Left hindlimb (tissue), 1 donor: ENCODE data around the gene GRIN3B.

Experiments
- DNase-seq: peaks from one replicate; pipeline ENCODE4 v3.0.0-alpha.2; 2018

GRIN3B gene

DNA sequence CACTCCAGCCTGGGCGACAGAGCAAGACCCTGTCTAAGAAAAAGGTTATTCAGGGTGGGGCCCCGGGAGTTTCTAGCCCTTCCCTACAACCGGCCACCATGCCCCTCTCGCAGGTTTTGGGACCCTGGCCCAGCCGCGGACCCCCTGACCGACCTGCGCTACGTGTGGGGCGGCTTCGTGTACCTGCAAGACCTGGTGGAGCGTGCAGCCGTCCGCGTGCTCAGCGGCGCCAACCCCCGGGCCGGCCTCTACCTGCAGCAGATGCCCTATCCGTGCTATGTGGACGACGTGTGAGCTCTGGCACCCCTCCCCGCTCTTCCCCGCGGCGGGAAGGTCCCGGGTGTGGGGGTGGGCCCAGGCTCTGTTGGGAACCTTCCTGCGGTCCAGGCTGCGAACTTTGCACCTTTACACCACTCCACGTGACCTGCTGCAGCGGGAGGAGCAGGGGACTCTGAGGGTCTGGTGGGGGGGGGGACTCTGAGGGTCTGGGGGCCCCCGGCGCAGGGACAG is 46.0 kb downstream of the GRIN3B start:
- no peak for DNase-seq

DNA sequence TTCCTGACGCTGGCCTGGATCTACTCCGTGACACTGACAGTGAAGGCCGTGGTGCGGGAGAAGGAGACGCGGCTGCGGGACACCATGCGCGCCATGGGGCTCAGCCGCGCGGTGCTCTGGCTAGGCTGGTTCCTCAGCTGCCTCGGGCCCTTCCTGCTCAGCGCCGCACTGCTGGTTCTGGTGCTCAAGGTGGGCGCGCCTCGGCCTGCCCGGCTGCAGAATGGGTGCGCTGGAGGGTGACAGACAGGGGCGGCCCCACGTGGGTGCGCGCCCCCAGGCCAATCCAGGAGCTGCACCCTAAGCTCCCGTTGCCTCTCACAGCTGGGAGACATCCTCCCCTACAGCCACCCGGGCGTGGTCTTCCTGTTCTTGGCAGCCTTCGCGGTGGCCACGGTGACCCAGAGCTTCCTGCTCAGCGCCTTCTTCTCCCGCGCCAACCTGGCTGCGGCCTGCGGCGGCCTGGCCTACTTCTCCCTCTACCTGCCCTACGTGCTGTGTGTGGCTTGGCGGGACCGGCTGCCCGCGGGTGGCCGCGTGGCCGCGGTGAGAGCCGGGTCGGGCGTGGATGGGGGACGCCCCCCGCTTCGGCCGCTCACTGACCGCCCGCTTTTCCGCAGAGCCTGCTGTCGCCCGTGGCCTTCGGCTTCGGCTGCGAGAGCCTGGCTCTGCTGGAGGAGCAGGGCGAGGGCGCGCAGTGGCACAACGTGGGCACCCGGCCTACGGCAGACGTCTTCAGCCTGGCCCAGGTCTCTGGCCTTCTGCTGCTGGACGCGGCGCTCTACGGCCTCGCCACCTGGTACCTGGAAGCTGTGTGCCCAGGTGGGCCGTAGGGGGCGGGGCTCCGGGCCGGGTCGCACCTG is 46.8 kb downstream of the GRIN3B start:
- no peak for DNase-seq

DNA sequence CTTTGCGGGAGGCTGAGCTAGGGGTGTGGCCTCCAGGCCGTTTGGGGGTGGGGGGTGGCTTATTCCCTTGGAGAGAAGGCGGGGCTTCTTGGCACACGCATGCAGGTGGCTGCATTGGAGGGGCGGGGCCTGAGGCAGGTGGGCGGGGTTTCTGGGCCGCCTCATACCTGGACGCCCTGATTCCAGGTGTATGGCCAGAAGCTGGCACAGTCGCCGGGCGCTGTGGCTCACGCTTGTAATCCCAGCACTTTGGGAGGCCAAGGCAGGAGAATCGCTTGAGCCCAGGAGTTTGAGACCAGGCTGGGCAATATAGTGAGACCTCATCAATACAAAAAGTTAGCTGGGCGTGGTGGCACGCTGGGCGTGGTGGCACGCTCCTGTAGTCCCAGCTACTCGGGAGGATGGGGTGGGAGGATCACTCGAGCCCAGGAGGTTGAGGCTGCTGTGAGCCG is 47.5 kb downstream of the GRIN3B start:
- no peak for DNase-seq

DNA sequence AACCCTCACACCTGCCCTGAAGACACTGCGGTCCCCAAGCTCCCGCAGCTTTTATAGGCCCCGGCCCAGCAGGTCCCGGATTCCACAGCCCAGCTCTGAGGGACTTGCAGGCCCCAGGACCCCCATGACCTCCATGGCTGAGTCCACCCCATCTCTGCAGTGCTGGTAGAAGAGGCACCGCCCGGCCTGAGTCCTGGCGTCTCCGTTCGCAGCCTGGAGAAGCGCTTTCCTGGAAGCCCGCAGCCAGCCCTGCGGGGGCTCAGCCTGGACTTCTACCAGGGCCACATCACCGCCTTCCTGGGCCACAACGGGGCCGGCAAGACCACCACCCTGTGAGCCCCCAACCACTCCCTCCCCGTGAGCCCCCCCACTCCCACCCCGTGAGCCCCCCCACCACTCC is 48.9 kb downstream of the GRIN3B start:
- no peak for DNase-seq

DNA sequence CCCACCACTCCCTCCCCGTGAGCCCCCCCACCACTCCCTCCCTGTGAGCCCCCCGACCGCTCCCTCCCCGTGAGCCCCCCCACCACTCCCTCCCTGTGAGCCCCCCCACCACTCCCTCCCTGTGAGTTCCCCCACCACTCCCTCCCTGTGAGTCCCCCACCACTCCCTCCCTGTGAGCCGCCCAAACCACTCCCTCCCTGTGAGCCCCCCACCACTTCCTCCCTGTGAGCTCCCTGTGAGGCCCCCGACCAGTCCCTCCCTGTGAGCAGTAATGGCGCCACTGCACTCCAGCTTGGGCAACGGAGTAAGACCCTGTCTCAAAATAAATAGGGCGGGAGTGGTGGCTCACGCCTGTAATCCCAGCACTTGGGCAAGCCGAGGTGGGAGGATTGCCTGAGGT is 49.6 kb downstream of the GRIN3B start:
- no peak for DNase-seq

DNA sequence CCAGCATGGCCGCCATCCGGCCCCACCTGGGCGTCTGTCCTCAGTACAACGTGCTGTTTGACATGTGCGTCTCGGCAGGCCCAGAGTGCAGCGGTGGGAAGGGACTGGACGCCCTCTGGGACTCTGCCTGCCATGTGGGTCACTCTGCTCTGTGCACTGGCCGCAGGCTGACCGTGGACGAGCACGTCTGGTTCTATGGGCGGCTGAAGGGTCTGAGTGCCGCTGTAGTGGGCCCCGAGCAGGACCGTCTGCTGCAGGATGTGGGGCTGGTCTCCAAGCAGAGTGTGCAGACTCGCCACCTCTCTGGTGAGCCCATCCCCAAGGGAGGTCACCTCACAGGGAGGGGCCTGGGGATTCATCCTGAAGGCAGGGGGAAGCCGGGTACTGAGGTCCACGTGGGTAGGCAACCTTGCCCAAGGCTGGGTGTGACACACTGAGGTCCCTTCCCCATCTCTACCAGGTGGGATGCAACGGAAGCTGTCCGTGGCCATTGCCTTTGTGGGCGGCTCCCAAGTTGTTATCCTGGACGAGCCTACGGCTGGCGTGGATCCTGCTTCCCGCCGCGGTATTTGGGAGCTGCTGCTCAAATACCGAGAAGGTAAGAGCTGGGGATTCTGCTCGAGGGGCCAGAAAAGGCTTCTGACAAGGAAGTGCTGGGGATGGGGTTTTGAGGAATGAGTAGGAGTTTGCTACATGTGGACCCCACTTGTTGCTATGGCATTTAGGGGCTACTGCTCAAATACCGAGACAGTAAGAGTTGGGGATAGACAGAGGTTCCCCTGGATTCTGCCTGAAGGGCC is 51.0 kb downstream of the GRIN3B start:
- no peak for DNase-seq

DNA sequence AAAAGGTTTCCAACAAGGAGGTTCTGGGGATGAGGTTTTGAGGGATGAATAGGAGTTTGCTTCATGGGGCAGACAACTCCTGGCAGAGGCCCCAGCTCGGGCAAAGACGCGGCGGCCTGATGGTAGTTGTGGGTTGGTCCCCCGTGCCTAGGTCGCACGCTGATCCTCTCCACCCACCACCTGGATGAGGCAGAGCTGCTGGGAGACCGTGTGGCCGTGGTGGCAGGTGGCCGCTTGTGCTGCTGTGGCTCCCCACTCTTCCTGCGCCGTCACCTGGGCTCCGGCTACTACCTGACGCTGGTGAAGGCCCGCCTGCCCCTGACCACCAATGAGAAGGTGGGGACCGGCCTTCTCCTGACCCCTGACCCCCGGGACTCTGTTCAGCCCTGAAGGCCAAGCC is 51.6 kb downstream of the GRIN3B start:
- DNase-seq, result no peak

DNA sequence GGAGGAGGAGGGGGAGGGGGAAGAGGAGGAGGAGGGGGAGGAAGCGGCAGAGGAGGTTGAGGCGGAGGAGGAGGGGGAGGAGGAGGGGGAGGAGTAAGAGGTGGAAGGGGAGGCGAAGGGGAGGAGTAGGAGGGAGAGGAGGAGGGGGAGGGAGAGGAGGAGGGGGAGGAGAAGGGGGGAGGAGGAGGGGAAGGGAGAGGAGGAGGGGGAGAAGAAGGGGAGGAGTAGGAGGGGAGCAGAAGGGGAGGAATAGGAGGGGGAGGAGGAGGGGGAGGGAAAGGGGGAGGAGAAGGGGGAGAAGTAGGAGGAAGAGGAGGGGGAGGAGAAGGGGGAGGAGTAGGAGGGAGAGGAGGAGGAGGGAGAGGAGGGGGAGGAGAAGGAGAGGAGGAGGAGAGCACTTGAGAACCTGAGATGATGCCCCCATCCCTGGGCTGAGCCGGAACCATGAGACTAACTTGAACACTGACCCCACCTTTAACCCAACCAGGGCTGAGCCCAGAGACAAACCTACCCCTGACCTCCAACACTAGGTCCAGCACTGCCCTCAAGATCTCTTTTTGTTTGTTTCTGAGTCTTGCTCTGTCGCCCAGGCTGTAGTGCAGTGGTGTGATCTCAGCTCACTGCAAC is 52.2 kb downstream of the GRIN3B start:
- no peak for DNase-seq

DNA sequence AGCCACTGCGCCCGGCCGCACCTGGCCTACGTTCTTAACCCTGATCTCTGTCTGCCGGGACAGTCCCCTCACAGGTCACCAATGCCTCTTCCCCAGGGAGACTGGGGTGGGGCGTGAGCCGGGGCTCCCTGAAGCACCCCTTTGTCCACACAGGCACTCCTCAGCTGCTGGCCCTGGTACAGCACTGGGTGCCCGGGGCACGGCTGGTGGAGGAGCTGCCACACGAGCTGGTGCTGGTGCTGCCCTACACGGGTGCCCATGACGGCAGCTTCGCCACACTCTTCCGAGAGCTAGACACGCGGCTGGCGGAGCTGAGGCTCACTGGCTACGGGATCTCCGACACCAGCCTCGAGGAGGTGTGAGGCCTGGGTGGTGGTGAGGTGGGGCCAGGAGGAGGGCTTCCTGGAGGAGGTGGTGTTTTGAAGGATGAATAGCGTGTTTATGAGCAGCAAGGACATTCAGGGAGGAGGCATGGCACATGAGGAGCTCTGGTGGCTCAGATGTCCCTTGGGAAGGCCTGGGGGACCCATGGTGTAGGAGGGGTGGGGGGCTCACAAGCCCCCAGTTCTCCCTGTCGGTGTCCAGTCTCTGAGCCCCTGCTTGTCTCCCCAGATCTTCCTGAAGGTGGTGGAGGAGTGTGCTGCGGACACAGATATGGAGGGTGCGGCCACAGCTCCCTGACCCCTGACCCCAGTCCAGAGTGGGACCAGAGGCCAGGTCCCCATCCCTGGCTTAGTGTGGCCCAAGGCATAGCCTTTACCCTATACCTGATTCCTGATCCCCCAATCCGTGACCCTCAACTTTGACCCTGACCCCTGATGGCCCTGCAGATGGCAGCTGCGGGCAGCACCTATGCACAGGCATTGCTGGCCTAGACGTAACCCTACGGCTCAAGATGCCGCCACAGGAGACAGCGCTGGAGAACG is 53.2 kb downstream of the GRIN3B start:
- DNase-seq, result no peak

DNA sequence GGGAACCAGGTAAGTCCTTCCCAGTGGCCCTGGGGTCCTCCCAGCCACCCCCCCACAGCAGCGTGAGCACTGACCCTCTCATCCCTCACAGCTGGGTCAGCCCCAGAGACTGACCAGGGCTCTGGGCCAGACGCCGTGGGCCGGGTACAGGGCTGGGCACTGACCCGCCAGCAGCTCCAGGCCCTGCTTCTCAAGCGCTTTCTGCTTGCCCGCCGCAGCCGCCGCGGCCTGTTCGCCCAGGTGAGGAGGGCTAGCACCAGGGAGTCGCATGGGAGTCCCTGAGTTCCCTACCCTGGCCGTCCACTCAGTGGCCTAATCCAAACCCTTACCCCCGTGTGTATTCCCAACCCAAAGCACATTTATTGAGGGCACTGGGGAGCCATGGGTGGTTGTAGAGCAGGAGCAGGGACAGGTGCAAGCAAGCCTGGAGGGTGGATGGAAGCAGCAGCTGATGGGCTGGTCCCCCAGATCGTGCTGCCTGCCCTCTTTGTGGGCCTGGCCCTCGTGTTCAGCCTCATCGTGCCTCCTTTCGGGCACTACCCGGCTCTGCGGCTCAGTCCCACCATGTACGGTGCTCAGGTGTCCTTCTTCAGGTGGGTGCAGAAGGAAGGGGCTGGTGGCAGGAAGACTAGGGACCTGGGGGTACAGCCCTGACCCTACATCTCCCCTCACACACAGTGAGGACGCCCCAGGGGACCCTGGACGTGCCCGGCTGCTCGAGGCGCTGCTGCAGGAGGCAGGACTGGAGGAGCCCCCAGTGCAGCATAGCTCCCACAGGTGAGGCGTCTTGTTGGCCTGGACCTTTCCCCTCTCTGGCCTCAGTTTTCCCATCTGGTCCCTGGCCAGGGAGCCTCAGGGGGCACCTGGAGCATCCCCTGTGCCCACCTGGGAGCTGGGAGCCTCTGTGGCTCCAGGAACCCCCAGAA is 54.1 kb downstream of the GRIN3B start:
- DNase-seq, result no peak

DNA sequence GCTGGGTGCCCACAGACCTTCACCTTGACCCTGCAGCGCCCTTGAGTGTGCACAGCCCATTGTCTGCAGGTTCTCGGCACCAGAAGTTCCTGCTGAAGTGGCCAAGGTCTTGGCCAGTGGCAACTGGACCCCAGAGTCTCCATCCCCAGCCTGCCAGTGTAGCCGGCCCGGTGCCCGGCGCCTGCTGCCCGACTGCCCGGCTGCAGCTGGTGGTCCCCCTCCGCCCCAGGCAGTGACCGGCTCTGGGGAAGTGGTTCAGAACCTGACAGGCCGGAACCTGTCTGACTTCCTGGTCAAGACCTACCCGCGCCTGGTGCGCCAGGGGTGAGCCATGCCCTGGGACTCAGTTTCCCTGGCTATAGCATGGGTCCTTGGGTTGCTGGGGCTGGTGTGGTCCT is 54.8 kb downstream of the GRIN3B start:
- DNase-seq, result no peak

DNA sequence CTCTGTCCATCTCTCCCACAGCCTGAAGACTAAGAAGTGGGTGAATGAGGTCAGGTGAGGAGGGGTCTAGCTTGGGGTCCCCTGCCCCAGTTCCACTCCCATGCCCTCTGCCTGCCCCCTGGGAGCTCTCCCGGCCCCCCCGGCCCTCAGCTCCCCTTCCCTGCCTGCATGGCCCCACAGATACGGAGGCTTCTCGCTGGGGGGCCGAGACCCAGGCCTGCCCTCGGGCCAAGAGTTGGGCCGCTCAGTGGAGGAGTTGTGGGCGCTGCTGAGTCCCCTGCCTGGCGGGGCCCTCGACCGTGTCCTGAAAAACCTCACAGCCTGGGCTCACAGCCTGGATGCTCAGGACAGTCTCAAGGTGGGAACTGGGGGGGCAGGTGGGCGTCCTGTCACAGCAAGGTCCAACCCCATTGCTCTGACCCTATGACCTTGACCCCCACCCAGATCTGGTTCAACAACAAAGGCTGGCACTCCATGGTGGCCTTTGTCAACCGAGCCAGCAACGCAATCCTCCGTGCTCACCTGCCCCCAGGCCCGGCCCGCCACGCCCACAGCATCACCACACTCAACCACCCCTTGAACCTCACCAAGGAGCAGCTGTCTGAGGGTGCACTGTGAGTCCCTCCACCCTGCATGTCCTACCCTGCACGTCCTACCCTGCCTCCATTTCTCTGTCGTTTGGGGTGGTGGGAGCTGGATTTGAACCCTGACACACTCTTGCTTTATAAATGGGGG is 55.8 kb downstream of the GRIN3B start:
- no peak for DNase-seq

DNA sequence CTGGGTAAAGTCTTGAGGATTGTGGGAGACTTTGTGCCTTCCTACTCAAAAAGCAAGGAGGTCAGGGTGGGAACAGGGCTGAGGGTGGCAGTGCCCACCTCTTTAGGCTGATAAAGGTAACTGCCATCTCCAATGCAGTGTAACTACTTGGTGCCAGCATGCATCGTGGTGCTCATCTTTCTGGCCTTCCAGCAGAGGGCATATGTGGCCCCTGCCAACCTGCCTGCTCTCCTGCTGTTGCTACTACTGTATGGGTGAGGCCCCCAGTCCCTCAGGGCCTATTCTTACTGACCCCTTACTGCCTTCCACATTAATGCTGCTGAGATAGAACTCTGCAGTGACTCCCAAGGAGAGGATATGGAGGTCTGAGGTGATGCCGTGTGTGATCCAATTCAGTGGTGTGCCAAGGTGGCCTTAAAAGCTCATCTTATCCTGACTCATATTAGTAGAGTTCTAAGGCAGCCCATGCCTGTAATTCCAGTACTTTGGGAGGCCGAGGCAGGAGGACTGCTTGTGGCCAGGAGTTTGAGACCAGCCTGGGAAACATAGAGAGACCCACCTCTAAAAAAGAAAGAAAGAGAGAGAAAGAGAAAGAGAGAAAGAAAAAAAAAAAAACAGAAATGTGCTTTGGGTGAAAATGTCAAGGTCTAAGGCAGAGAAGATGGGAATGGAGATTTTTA is 57.1 kb downstream of the GRIN3B start:
- no peak for DNase-seq

DNA sequence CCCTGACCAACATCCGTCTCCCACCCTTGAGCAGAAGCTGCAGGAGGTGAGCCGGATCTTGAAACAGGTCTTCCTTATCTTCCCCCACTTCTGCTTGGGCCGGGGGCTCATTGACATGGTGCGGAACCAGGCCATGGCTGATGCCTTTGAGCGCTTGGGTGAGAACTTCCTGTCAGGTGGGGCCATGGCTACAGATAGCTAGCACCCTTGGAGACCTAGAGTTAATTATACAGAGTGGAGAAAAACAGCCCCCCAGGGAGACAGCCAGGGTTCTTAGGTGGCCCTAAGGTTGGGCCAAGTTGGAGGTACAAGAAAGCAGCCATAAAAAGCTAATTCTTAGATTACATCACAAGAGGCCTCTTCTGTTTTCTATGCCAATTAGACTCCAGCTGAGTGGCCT is 57.9 kb downstream of the GRIN3B start:
- DNase-seq, result no peak
